ENCODE data around the gene ZNF536. TPM values are rescaled to one million over a fixed set of nuclear protein-coding genes. Genes with fewer than 3 reads are reported as not detected.
"Not testable (repeated sequence)": the region's sequence is repeated elsewhere in the genome, so short reads cannot be mapped to it uniquely, and the experiment has no call there.

ZNF536 gene
- total and polyA plus RNA-seq, 3 donors from 2014 or later: 6.6 to 57.6 (median 35.1) TPM

- Histone ChIP-seq H3K4me1 (no peaks in the 10 kb centered on the region), H3K4me3 (no peak overlapping the region), H3K27ac (no peak overlapping the region), H3K27me3 (no peaks in the 10 kb centered on the region), H3K9me3 (no peaks in the 10 kb centered on the region), H3K36me3 (ENCODE audit: low read depth, missing control alignments) (no peaks in the 10 kb centered on the region)
- no peak for DNase-seq
- no peak for TF ChIP-seq CTCF (IDR thresholded peaks at IDR 0.05)
- TF ChIP-seq POLR2A (IDR thresholded peaks at IDR 0.05): no peak
- intact Hi-C loops (cut with DNase I; ENCODE audit: low total_unique reads): no loop called here
- WGBS, 2 donors: 79 to 86% methylated on average over 6 of the region's 6 CpGs
These were observed 21.7 kb downstream of the ZNF536 start for GRCh38 chr19:30393729-30394480.

GRCh38 chr19:30394481-30395151 lies 22.4 kb downstream of the ZNF536 start:
- DNase-seq: no peak
- Histone ChIP-seq H3K36me3 (ENCODE audit: low read depth, missing control alignments) (no peaks in the 10 kb centered on the region), H3K27me3 (no peaks in the 10 kb centered on the region), H3K27ac (no peak overlapping the region), H3K4me1 (no peaks in the 10 kb centered on the region), H3K9me3 (no peaks in the 10 kb centered on the region), H3K4me3 (no peak overlapping the region)
- whole genome bisulfite sequencing, 2 donors: 91% methylated on average over 6 of the region's 6 CpGs
- TF ChIP-seq CTCF (IDR thresholded peaks at IDR 0.05): no peak
- TF ChIP-seq POLR2A (IDR thresholded peaks at IDR 0.05): no peak
- intact Hi-C loops (cut with DNase I; ENCODE audit: low total_unique reads): no loop called here

GRCh38 chr19:30395283-30395682 lies 23.1 kb downstream of the ZNF536 start:
- Histone ChIP-seq H3K36me3 (ENCODE audit: low read depth, missing control alignments) (no peaks in the 10 kb centered on the region), H3K9me3 (no peaks in the 10 kb centered on the region), H3K27me3 (no peaks in the 10 kb centered on the region), H3K4me3 (no peak overlapping the region), H3K4me1 (no peaks in the 10 kb centered on the region), H3K27ac (no peak overlapping the region)
- WGBS, 2 donors: 81 to 90% methylated on average over 2 of the region's 2 CpGs
- no peak for TF ChIP-seq CTCF (IDR thresholded peaks at IDR 0.05)
- TF ChIP-seq POLR2A (IDR thresholded peaks at IDR 0.05): no peak
- DNase-seq: no peak
- intact Hi-C loops (cut with DNase I; ENCODE audit: low total_unique reads): no loop called here

GRCh38 chr19:30398539-30398938 lies 26.4 kb downstream of the ZNF536 start:
- H3K27ac ChIP-seq; DNase-seq; H3K9me3 ChIP-seq; H3K4me3 ChIP-seq; intact Hi-C loops (cut with DNase I; ENCODE audit: low total_unique reads); H3K27me3 ChIP-seq; H3K4me1 ChIP-seq; H3K36me3 ChIP-seq (ENCODE audit: low read depth, missing control alignments): not testable (repeated sequence)
- 91 to 96% methylated on average over 3 of the region's 3 CpGs for WGBS, 2 donors

GRCh38 chr19:30401956-30402355 lies 29.8 kb downstream of the ZNF536 start:
- DNase-seq: no peak
- 82 to 90% methylated on average over 4 of the region's 4 CpGs for WGBS, 2 donors
- H3K4me1 ChIP-seq: no peaks in the 10 kb centered on the region
- intact Hi-C loops (cut with DNase I; ENCODE audit: low total_unique reads): no loop called here
- H3K4me3 ChIP-seq: no peak overlapping the region
- H3K27me3 ChIP-seq: no peaks in the 10 kb centered on the region
- no peaks in the 10 kb centered on the region for H3K9me3 ChIP-seq
- no peak overlapping the region for H3K27ac ChIP-seq
- H3K36me3 ChIP-seq (ENCODE audit: low read depth, missing control alignments): no peaks in the 10 kb centered on the region
- TF ChIP-seq POLR2A (IDR thresholded peaks at IDR 0.05) (no peak), CTCF (IDR thresholded peaks at IDR 0.05) (no peak)
